ENCODE results near the gene ANO7.

GRCh38 chr2:241158546-241158900 lies 30.0 kb upstream of the ANO7 start:
- no peak for TF ChIP-seq JUN (CRISPR knock-in tag; IDR thresholded peaks at IDR 0.05)
- TF ChIP-seq ZNF18 (CRISPR knock-in tag; IDR thresholded peaks at IDR 0.05; ENCODE audit: insufficient replicate concordance), result no peak
- TF ChIP-seq SUZ12 (IDR thresholded peaks at IDR 0.05; ENCODE audit: low read depth, low read length), result no peak
- no peak for TF ChIP-seq CTCF (CRISPR knock-in tag; IDR thresholded peaks at IDR 0.05)
- TF ChIP-seq BRCA1 (CRISPR knock-in tag; IDR thresholded peaks at IDR 0.05), result no peak
- no peak for TF ChIP-seq XRCC5 (optimal IDR thresholded peaks at IDR 0.05; ENCODE audit: low read length)
- no peak for TF ChIP-seq POLR2A (IDR thresholded peaks at IDR 0.05; ENCODE audit: insufficient read depth in 1 of 2, low read depth in 2 of 2, low read length in 2 of 2)
- TF ChIP-seq TARDBP (CRISPR knock-in tag; IDR thresholded peaks at IDR 0.05), result no peak
- no peak for TF ChIP-seq DNMT1 (CRISPR knock-in tag; IDR thresholded peaks at IDR 0.05)
- no peak for TF ChIP-seq ZNF292 (CRISPR knock-in tag; IDR thresholded peaks at IDR 0.05; ENCODE audit: borderline replicate concordance, low read depth)
- no peak for TF ChIP-seq ATAD3A (CRISPR knock-in tag; IDR thresholded peaks at IDR 0.05)
- TF ChIP-seq SOX5 (CRISPR knock-in tag; IDR thresholded peaks at IDR 0.05; ENCODE audit: borderline replicate concordance), result no peak
- TF ChIP-seq GMEB2 (CRISPR knock-in tag; IDR thresholded peaks at IDR 0.05; ENCODE audit: low read depth), result no peak
- TF ChIP-seq ZBTB49 (CRISPR knock-in tag; IDR thresholded peaks at IDR 0.05; ENCODE audit: borderline replicate concordance), result no peak
